HepG2 (cell line): Measurements from ENCODE around the gene BEND3.

Experiments
- ARNT ChIP-seq: fragments of 450-650 bp; IDR thresholded peaks from 2 replicates; pipeline ENCODE4 v1.6.1; 2017
- BCLAF1 ChIP-seq: fragments of 450-650 bp; IDR thresholded peaks from 2 replicates; pipeline ENCODE4 v1.6.1; 2017; ENCODE audit warnings: mild to moderate bottlenecking
- CTCF ChIP-seq: sonication (generic); formaldehyde crosslinking; IDR thresholded peaks from 2 replicates; pipeline ENCODE4 v1.5.0; 2020; ENCODE audit warnings: mild to moderate bottlenecking, missing genetic modification reagents, moderate library complexity
- YY1 ChIP-seq: IDR thresholded peaks from 2 replicates; pipeline ENCODE4 v1.6.1; 2011; ENCODE audit warnings: low read length, low read depth, moderate library complexity, mild to moderate bottlenecking; ENCODE audit not compliant: insufficient read depth, insufficient replicate concordance
- ZNF512 ChIP-seq: sonication (generic); formaldehyde crosslinking; IDR thresholded peaks from 2 replicates; pipeline ENCODE4 v1.4.0; 2020; ENCODE audit warnings: mild to moderate bottlenecking, missing genetic modification reagents

- TF ChIP-seq BCLAF1 (no peak), ZNF512 (CRISPR knock-in tag) (no peak), CTCF (no peak), ARNT (no peak), YY1 (no peak)
Measured at GRCh38 chr6:107056796-107057195, 58.5 kb downstream of the BEND3 start.
